ENCODE data around the gene ZFHX3. TPM values are rescaled to one million over a fixed set of nuclear protein-coding genes. Genes with fewer than 3 reads are reported as not detected.

The ZFHX3 gene
- total RNA-seq, 4 donors from 2014 or later = 9.1 to 34.0 (median 12.0) TPM

DNA sequence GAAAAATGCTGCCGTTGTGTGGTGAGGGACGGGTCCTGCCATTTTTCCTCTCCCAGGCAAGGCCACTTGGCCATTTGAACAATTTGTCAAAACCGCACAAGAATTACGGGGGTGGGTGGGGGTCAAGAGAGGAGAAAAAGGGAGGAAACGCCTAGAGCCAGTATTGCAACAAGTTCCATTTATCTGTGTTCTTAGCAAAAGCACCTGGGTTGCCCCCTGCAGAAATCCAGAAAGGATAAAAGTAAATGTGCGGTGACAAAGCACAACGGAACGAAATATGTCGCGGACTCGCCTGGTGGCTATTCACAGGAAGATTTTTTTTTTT is 209.4 kb downstream of the ZFHX3 start:
- no peak for DNase-seq
- Histone ChIP-seq H3K36me3 (no peaks in the 10 kb centered on the region), H3K27ac (no peak overlapping the region), H3K27me3 (no peaks in the 10 kb centered on the region), H3K4me3 (no peak overlapping the region), H3K9me3 (no peaks in the 10 kb centered on the region), H3K4me1 (no peaks in the 10 kb centered on the region)
- intact Hi-C loops (cut with DNase I; ENCODE audit: low total_unique reads) = no loop called here
- TF ChIP-seq POLR2A (IDR thresholded peaks at IDR 0.05) = no peak
- TF ChIP-seq, protein P1, sequence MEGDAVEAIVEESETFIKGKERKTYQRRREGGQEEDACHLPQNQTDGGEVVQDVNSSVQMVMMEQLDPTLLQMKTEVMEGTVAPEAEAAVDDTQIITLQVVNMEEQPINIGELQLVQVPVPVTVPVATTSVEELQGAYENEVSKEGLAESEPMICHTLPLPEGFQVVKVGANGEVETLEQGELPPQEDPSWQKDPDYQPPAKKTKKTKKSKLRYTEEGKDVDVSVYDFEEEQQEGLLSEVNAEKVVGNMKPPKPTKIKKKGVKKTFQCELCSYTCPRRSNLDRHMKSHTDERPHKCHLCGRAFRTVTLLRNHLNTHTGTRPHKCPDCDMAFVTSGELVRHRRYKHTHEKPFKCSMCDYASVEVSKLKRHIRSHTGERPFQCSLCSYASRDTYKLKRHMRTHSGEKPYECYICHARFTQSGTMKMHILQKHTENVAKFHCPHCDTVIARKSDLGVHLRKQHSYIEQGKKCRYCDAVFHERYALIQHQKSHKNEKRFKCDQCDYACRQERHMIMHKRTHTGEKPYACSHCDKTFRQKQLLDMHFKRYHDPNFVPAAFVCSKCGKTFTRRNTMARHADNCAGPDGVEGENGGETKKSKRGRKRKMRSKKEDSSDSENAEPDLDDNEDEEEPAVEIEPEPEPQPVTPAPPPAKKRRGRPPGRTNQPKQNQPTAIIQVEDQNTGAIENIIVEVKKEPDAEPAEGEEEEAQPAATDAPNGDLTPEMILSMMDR (IDR thresholded peaks at IDR 0.05) = no peak

DNA sequence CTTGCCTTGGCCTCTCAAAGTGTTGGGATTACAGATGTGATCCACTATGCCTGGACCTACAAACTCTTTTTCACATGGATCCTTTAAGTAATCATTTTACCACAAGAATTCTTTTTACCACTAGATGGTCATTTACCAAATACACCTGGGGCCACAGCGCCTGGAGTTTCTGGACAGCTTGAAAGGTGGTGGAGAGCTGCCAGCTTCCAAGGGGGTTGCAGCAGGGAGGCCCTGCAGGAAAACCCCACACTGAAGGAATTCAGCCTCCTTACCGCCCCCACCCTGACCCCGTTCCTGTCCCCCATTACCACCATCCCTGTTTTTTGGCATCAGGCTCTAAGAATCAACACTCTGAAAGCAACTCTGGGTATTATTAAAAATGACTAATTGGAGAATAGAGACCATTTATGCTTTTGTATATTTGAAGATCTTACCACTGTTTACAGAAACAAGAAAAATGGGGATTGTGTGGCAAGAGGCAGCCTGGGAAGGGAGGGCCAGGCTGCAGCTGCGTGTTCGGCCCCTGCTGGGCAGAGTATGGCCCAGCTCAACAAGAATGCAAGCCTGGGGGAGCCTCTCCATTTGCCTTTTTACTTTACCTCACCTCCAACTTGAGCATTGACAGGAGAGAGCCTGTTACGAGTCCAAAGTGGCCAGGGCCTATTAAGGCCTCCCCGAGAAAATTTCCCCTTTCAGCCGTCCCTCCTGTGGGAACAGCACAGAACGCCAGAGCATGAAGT is 209.9 kb downstream of the ZFHX3 start:
- Histone ChIP-seq H3K4me3 (no peak overlapping the region), H3K36me3 (no peaks in the 10 kb centered on the region), H3K4me1 (no peaks in the 10 kb centered on the region), H3K27ac (no peak overlapping the region), H3K9me3 (no peaks in the 10 kb centered on the region), H3K27me3 (no peaks in the 10 kb centered on the region)
- DNase-seq = no peak
- intact Hi-C loops (cut with DNase I; ENCODE audit: low total_unique reads) = no loop called here
- TF ChIP-seq, protein P1 (IDR thresholded peaks at IDR 0.05) = no peak
- TF ChIP-seq POLR2A (IDR thresholded peaks at IDR 0.05) = no peak

DNA sequence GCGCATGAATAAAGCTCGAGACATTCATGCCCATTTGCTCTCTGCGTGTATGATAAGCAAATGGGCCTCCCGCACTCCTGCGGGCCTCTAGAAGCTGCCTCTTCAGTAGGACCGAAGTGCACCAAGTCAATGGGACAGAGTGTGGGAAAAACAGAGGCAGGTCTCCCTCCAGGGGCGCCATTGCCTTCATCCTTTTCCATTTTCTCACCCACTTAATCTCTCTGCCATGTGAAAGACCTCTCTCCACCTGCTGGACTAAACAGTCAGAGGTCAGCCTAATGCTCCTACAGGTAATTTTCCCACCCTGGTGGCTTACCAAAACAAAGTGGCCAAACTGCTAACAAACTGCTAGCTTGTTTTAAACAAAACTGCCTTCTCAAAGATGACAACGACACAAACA is 210.9 kb downstream of the ZFHX3 start:
- TF ChIP-seq, protein P1 (IDR thresholded peaks at IDR 0.05) = no peak
- TF ChIP-seq POLR2A (IDR thresholded peaks at IDR 0.05) = no peak
- H3K27ac ChIP-seq = no peak overlapping the region
- no peaks in the 10 kb centered on the region for H3K27me3 ChIP-seq
- H3K36me3 ChIP-seq = no peaks in the 10 kb centered on the region
- intact Hi-C loops (cut with DNase I; ENCODE audit: low total_unique reads) = no loop called here
- H3K4me1 ChIP-seq = no peaks in the 10 kb centered on the region
- H3K4me3 ChIP-seq = no peak overlapping the region
- no peak for DNase-seq
- no peaks in the 10 kb centered on the region for H3K9me3 ChIP-seq

DNA sequence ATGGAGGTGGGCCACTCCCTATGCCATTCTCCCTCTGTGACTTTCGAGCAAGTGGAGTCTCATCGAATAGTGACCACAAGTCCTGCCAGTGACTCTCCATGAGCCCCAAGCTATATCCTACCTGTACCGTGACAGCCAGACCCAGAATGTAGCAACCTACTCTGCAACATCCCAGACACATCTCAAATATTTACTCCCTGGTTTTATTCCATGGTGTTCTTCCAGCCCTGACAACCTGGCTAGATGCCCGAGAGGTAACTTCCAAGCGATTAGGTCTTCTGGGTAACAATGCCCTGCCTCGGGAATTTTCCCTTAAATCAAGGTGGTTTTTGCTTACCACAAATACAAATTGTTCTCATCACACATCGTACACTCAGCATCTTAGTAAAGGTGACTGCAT is 211.7 kb downstream of the ZFHX3 start:
- intact Hi-C loops (cut with DNase I; ENCODE audit: low total_unique reads) = no loop called here
- DNase-seq = no peak
- Histone ChIP-seq H3K27ac (no peak overlapping the region), H3K4me3 (no peak overlapping the region), H3K4me1 (no peaks in the 10 kb centered on the region), H3K27me3 (no peaks in the 10 kb centered on the region), H3K9me3 (no peaks in the 10 kb centered on the region), H3K36me3 (no peaks in the 10 kb centered on the region)
- TF ChIP-seq POLR2A (IDR thresholded peaks at IDR 0.05) = no peak
- TF ChIP-seq, protein P1 (IDR thresholded peaks at IDR 0.05) = no peak

DNA sequence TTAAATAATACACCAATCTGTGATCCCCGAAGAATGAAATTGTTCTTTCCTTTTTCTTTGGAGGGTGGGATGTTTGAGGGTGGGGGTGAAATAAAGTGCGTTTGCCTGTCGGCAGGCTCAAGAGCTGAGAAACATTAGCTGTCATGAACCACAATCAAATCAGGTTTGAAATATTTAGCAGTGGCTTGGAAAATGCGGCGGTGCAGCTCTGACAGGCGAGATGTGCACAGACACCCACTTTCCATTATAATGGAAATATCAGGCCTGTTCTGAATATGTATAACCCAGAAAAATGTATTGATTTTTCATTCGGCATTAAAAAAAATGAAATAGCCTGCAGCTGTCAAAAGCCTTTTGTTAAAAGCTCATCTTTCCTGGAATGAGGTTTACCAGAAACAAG is 212.8 kb downstream of the ZFHX3 start:
- Histone ChIP-seq H3K27ac (no peak overlapping the region), H3K9me3 (no peaks in the 10 kb centered on the region), H3K4me3 (no peak overlapping the region), H3K27me3 (no peaks in the 10 kb centered on the region), H3K36me3 (no peaks in the 10 kb centered on the region), H3K4me1 (no peaks in the 10 kb centered on the region)
- intact Hi-C loops (cut with DNase I; ENCODE audit: low total_unique reads) = no loop called here
- DNase-seq = no peak
- TF ChIP-seq, protein P1 (IDR thresholded peaks at IDR 0.05) = no peak
- no peak for TF ChIP-seq POLR2A (IDR thresholded peaks at IDR 0.05)

Data from uterus (tissue), 4 donors.